GM21381 (cell line): ENCODE results near the gene TH.

ENCODE experiments used
- ATAC-seq: cut with Tn5 transposase; IDR thresholded peaks from one replicate; pipeline ENCODE4 v1.9.1; 2021; ENCODE audit warnings: mild to moderate bottlenecking, moderate library complexity; ENCODE audit not compliant: unreplicated experiment

Gene TH

DNA sequence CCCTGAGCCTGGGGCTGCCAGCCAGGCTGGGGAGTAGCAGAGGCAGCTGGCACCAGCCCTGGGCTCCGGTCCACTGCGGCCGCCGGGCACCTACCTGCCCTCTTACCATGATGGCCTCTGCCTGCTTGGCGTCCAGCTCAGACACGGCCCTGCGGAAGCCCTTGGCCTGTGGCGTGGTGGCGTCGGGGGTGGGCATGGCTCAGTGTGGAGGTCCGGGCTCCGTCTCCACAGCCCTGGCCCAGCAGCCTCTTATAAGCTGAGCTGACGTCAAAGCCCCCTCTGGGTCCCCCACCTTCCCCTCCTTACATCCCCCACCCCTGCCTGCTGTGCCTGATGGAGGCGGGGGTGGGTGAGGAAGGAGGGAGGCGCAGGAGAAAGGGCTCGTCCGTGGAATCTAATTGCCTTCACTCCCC lies at the start of gene TH:
Gene TH (minus strand): TSS at position 225 of the 413 bp plus-strand sequence. CDS start 29 bp downstream, at position 196.
- ATAC-seq = no peak

DNA sequence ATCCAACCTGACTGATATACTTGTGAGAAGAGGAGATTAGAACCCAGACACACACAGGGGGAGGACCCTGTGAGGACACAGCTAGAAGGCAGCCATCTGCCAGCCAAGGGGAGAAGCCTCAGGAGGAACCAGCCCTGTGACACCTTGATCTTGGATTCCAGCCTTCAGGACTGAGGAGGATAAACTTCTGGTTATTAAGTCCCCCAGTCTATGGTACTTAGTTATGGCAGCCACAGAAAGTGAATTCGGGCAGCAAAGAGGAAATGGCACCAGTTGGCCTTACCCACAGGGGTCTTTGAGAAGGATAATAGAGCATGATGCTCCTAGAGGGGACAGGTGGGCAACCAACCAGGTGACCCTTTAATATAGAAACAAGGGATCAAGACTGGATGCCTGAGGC lies 49.4 kb upstream of the TH start:
- no peak for ATAC-seq

DNA sequence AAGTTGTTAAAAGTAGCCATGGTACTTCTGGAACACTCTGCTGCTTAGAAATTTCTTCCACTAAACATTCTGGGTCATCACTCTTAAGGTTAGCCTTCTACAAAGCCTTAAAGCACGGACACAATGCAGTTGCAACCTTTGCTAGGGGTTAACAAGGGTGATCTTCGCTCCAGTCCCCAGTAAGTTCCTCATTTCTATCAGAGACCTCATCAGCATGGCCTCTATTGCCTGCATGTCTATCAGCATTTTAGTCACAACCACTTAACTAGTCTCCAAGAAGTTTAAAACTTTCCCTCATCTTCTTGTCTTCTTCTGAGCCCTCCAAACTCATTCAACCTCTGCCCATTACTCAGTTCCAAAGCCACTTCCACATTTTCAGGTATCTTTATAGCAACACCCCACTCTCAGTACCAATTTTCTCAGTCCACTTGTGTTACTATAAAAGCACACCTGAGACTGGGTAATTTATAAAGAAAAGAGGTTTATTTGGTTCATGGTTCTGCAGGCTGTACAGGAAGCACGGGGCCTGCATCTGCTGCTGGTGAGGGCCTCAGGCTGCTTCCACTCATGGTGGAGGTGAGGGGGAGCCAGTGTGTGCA lies 48.7 kb upstream of the TH start:
- ATAC-seq = no peak

DNA sequence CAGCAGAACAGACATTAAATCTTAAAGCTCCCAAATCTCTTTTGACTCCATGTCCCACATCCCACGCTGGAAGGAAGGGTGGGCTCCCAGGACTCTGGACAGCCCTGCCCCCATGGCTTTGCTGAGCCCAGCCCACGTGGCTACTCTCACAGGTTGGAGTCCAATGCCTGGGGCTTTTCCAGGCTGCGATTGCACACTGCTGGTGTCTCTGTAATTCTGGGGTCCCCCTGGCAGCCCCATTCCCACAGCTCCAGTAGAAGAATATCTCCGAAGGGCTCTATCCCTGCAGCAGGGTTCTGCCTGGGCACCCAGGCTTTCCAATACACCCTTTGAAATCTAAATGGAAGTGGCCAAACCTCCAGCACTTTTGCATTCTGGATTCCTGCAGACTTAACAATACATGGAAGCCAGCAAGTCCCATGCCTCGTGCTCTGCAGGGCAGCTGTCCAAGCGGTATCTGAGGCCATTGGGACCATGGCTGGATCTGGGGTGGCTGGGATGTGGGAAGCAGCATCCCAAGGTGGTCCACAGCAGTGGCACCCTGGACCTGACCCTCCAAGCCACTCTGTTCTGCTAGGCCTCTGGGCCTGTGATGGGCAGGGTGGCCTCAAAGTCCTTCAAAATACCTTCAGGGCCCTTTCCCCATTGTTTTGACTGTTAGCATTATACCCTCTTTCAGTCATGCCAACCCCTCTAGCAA lies 47.9 kb upstream of the TH start:
- no peak for ATAC-seq

DNA sequence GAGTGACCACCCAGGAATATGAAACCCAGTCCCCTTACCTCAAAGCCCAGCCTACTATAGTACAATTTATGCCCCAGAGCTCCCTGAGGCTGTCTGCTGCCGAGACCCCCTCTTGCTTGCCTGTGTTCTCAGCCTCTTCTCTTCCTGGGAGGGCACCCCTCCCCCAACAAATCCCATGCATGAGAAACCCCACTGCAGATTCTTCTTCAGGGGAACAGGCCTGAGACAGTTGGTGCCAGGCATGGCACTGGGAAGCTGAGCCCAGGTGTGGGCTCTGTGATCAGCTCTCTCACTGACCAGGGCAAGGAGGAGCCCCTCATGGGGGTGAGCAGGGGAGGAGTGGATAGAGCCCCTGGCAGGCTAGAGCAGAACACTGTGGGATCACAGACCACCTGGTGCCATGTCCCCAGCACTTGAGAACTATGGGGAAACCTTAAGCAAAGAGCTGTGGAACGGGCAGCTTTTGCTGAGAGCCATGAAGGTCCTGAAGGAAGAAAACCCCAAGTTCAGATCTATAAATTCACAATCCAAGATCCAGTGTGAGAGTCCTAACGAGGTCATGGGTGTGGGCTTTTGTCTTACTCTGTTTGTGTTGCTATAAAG lies 46.5 kb upstream of the TH start:
- ATAC-seq = no peak

DNA sequence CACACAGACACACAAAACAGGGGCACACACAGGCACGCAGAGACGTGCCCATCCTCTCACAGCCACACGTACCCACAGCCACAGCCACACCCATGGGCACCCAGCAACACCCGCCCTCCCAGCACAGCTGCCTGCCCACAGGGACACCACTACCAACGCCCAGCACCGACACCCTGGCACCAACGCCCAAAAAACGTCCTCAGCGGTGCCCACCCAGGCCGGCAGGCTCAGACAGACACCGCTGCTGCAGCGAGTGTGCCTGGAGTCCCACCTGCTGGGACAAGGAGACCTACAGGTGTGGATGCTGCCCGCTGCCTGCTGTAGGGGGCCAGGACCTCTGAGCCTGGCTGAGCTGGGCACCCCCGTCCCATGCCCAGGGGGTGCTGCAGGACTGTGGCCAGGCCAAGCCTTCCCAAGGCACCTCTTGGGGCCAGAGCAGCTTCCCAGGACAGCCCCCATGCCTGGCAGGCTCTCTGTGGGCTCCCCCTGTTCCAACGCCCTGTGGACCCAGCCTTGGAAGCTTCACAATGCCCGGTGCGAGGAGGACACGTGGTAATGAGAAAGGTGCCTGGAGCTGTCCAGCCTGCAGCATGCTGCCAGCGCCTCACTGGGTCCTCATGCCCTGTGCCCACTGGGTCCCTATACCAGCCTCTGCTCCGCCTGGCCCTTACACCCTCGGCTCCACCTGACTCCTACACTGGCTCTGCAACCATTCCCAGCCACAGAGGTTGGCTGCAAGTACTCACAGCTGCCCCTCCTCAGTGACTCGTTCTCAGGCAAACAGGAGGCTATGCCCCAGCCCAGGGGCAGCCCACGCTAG lies 45.8 kb upstream of the TH start:
- no peak for ATAC-seq

DNA sequence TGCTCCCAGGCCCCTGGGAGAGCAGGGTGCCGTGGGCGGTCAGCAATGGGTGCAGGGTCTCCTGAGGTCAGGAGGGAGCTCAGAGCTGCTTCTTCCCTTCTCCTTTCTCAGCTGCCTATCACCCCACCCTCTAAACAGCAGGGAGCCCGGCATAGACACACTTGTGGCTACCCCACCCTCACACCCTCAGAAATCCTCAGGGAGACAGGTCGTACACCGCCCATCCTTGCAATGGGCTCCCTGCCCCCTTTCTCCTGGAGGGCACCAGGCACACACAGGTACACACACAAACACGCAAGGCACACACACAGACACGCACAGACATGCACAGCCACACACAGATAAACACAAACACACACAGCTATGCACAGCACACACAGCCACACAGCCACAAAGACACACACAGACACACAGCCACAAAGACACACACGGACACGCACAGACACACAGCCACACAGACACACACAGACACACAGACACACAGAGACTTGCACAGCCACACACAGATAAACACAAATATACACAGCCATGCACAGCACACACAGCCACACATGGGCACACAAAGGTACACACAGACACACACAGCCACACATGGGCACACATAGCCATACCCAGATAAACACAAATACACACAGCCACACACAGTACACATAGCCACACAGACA lies 44.9 kb upstream of the TH start:
- ATAC-seq = no peak

DNA sequence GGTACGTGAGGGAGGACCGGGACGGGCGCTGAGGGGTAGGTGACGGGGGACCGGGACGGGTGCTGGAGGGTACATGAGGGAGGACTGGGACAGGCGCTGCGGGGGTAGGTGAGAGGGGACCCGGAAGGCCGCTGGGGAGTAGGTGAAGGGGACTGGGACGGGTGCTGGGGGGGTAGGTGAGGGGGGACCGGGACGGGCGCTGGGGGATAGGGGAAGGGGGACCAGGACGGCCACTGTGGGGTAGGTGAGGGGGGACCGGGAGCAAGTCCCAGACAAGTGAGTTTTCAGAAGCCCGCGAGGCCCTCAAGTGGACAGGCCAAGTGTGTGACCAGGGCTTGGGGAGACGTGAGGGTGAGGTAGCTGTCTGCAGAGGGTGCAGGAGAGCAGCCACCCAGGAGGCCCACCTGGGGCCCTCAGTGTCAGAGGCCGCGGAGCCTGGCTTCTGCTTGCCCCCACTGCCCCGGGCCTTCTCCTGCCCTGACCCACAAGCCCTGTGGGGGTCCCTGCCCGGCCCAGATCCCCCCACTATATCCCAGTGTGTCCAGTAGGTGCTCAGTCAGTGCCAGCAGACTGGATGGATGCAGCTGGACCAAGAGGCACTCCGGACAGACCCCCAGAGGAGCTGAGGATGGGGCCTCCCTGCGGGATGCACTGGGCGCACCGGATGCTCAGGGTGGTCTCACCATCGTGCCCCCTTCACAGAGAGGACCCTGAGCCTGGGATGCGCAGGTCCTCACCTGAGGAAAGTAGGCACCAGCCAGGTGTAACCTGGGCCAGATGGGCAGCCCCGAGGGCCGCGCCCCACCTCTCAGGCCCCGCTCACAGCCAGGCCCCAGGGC lies 44.2 kb upstream of the TH start:
- ATAC-seq = no peak

DNA sequence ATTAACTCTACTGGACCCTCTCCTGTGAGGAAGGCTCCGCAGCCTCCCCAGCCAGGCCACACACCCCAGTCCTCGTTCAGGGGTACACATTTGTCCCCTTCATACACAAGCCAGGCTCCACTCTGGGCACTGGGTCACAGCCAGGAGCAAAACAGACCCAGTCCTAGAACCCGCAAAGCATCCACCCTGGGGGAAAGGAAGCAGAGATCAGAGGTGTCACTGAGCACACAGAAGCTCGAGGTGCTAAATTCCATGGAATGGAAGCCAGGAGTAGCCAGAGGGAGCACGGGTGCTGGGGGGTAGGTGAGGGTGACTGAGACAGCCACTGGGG lies 43.6 kb upstream of the TH start:
- ATAC-seq = no peak

DNA sequence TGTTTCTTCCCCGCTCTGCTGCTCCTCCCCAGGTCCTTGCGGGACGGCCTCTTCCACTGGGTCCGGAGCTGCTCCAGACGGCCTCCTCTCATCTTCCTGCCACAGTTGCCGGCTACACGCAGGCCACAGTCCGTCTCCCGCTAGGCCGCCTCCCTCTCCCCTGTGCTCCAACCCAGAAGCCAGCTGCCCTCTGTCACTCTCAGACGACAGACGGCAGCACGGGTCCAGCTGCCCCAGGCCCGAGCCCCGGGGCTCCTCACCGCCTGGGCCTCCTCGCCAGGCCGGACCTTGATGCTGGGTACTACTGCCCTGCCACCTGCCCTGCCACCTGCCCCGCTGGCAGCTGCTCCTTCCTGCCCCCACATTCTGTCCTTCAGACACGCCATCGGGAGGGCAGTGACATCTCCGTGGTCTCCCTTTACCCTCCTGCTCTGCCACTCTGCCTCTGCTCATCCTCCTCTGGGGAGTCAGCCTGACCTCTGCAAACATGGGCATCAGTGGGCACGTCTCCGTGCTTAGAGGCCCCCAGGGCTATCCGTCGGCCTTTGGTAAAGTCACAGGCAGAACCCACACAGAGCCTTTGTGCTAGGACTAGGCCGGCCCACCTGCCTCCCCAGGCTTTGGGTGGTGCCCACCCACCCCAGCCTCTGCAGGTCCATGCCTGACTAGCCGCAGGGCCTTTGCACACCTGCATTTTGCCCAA lies 43.1 kb upstream of the TH start:
- no peak for ATAC-seq

DNA sequence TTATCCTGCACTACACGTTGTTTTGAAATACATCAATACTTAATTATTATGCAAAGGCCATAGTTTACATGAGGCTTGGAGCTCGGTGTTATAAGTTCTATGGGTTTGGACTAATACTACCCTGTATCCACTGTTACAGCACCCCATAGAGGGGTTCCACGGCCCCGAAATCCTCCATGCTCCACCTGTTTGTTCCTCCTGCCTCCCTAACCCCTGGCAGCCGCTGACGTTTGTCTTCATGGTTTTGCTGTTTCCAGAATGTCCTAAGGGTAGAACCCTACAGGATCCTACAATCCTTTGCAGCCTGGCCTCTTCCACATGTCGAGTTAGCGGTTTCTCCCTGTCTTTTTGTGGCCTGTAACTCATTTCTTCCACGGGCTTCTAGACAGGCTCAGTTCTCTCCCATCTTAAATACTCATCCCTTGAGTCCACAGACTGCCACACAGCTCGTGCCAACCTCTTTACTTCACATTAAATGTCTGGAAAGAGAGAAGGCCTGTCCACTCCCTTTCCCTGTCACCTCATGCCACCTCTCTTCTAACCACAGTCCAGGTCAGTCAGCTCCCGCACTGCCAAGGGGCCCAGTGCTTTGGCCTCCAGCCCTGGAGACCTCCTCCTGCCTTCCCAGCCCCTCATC lies 42.4 kb upstream of the TH start:
- ATAC-seq = no peak

DNA sequence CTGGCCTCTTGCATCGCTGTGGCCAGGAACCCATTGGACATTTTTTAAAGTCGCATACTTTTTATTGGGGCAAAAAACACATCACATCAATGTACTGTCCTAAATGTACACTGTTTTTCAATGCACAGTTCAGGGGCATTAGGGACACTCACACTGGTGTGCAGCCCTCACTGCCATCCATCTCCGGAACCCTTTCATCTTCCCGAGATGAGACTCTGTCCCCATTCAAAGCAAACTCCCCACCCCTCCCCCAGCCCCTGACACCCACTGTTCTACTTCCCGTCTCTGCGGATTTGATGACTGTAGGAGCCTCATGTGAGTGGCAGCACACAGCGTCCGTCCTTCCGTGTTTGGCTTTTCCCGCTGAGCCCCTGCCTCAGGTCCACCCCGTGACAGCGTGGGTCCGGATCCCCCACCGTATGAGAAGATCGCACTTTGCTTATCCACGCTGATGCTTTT lies 41.8 kb upstream of the TH start:
- ATAC-seq = no peak

DNA sequence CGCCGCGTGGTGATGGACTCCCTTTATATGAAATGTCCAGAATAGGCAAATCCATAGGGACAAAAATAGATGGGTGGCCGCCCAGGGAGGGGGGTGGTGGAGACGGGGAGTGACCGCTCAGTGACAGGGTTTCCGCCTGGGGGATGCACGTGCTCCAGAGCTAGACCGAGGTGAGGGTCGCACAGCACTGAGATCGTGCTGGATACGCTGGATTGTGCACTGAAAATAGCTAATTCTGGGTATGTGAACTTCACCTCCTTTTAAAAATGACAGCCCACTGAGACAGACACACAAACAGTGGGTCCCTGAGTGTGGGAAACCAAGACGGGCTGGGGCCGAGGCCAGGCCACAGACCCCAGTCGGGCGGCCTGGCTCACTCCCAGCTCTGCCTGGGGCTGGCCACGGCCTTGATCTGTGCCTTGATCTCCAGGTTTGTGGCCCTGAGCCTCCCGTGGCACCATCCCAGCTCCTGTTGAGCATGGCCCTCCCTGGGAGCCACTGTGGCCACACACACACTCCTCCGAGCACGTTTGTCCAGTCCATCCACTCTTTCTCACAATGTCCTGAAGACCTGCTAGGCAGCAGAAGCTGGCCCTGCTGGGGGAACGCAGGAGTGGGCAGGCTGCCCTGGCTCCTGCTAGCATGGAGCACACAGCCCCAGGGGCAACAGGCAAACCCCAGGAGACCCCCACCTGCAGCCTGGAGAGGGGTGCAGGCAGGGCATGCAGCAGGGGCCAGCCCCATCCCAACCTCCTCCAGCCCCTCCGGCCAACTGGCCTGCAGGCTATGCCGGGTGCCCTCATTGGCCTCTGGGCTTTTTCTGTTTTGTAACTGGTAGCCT lies 41.0 kb upstream of the TH start:
- no peak for ATAC-seq

DNA sequence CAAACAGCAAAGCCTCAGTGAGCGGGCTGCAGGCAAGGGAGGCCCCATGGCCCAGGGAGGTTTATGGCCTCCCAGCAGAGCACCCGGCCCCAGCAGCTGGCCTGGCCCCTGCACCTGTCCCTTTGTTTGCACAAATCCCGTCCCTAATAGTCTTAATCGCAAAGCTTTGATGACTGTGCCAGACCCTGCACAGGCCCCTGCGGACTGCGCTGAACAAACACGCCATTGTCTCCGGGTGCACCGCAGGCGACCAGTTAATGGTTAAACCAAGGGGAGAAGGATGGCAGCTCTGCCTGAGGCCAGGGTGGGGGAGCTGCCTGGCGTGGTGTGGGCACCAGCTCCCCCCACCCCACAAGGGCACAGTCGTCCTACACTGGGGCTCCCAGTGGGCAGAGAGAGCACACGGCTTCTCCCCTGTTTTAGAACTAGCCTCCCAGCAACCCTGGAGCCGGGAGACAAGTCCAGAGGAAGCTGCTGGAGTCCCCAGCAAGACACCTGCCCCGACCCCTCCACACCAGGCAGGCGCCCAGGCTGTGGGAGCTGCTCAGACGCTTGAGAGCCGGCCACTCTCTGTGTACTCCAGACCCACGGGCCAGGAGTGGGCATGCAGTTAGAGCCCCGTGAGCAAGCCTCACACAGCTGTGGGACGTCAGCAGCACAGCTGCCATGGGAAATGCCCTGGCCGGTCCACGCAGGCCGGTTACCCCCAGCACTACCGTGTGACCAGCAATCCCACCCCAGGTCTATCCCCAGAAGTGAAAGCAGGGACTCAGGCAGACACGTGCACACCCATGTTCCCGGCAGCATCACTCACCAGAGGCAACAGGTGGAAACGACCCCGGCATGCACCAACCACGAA lies 39.7 kb upstream of the TH start:
- ATAC-seq = no peak

DNA sequence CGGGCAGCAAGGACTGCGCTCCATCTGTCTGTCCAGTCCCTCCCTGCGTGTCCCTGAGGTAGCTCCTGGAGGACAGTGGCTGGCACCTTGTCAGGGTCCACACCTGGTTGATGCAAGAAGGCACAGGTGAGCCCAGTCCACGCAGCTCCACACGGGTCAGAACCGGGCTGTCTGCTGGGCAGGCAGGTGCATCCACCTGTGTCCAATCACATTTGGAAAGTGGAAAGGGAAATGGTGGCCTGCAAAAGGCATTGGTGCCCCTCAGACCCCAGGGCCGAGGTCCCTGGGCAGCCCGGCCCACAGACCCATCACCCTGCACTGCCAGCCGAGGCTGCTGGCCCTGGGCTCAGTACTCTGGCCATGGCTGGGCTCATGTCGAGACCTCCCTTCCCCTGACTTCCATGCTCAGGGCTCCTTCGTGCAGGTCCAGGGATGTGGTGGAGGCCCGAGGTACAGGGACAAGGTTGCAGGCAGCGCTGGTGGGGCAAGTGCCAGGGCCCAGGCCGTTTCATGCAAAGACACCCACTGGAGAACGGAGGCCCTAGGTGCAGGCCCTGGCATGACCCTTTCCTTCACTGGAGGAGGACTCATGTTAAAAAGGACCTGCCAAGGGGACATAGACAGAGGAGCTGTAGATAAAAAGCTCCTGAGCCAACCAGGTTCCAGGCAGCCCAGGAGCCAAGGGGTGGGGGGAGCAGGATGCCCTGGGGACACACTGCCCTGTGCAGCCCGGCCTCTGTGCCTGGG lies 38.9 kb upstream of the TH start:
- no peak for ATAC-seq

DNA sequence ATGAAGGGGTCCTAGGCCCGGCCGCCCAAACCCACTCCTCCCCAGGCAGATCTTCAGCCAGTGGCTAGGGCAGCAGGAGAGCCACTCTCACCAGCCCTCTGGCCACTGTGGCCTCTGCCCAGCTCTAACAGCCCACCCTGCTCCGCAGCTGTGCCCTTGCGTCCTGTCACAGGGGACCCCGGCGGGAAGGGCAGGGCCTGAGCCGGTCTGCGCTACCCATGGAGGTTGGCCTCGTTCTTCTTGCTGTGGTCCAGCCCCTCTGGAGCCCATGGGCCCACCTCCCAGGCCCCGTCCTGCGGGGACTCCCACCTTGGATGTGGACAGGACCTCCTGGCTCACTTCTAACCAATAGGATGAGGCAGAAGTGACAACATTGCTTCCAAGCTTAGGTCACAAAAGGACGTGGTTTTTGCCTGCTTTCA lies 38.3 kb upstream of the TH start:
- ATAC-seq = no peak

DNA sequence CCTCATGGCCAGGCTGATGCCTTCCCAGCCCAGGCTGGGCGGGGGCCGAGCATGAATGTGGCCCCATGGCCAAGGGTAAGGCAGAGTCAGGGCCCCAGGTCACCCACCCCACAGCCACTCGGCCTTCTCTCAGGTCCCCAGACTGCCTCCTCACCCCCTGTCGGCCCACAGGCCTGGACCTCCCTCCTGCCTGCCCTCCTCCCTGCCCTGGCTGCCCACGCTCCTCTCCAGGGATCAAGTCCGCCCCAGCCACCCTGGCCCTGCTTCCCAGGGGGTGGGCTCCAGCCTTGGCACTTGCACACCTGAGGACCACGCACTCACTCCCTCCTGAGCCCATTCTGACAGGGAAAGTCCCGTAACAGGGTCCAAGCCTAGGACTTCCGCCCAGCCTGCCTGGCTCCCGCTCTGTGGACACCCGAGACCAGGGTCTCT lies 37.8 kb upstream of the TH start:
- no peak for ATAC-seq
